Measurements from ENCODE around the gene FAM234A. TPM values are rescaled to one million over a fixed set of nuclear protein-coding genes. Genes with fewer than 3 reads are reported as not detected.

The FAM234A gene
- total and polyA plus RNA-seq, 2 donors (not counting 3 experiments of a cell fraction or from before 2014, with no cell fraction given) = 70.4 to 89.4 TPM

GRCh38 chr16:194516-194915 is 40.1 kb upstream of the FAM234A start:
- no peaks in the 10 kb centered on the region for H3K9me1 ChIP-seq (replicated peaks; ENCODE audit: control insufficient read depth, extremely low read depth, insufficient read depth, low read length)
- H2AFZ ChIP-seq (ENCODE audit: low read depth, low read length) = no peak overlapping the region
- H3K4me1 ChIP-seq (ENCODE audit: control insufficient read depth, extremely low read depth, insufficient read depth, low read length) = no peaks in the 10 kb centered on the region
- FAIRE-seq (no peak), DNase-seq (ENCODE audit: low read depth, low spot score) (no peak)
- ChIA-PET POLR2A (no interaction called here), CTCF (no interaction called here)
- H3K36me3 ChIP-seq (ENCODE audit: control insufficient read depth in 2 of 2, extremely low read depth in 1 of 2, insufficient read depth in 2 of 2, low read length in 2 of 2) = peaks cover 22 to 53% of the 10 kb centered on the region in 2 experiments
- TF ChIP-seq GATA2 (IDR thresholded peaks at IDR 0.05; ENCODE audit: insufficient read depth, insufficient read length, low read depth, low read length) = no peak
- no peak for TF ChIP-seq FOS (IDR thresholded peaks at IDR 0.05; ENCODE audit: borderline replicate concordance, insufficient read depth, low read length)
- TF ChIP-seq MAX (IDR thresholded peaks at IDR 0.05; ENCODE audit: insufficient read depth, insufficient read length) = no peak
- TF ChIP-seq JUN (IDR thresholded peaks at IDR 0.05; ENCODE audit: borderline replicate concordance, insufficient read depth, insufficient read length, low read depth) = no peak
- TF ChIP-seq EZH2 (IDR thresholded peaks at IDR 0.05; ENCODE audit: borderline replicate concordance, low read depth, low read length, severe bottlenecking) = no peak
- no peak for TF ChIP-seq MYC (IDR thresholded peaks at IDR 0.05; ENCODE audit: low read depth, low read length)
- H3K79me2 ChIP-seq (ENCODE audit: control insufficient read depth, insufficient read depth, low read length) = no peaks in the 10 kb centered on the region
- H3K4me2 ChIP-seq (ENCODE audit: insufficient read depth, low read length) = no peak overlapping the region
- H3K4me3 ChIP-seq (replicated peaks in 1 of 3; ENCODE audit: insufficient read depth in 1 of 3, low read depth in 1 of 3, low read length in 3 of 3) = no peak overlapping the region
- no peaks in the 10 kb centered on the region for H4K20me1 ChIP-seq (replicated peaks; ENCODE audit: control insufficient read depth, extremely low read depth, insufficient read depth, low read length)
- BruUV-seq (replicated peaks) = no TSS peak
- H3K27me3 ChIP-seq (ENCODE audit: control insufficient read depth in 2 of 2, insufficient read depth in 2 of 2, low read length in 2 of 2) = no peaks in the 10 kb centered on the region
- dilution Hi-C loops (cut with MboI; ENCODE audit: extremely low pct_ligation_motif_present, low sequenced_read_pairs) (no loop called here), intact Hi-C loops (cut with micrococcal nuclease) (no loop called here)
- no peak overlapping the region for H3K27ac ChIP-seq (ENCODE audit: insufficient read depth, low read depth, low read length)
- no peak overlapping the region for H3K9ac ChIP-seq (replicated peaks; ENCODE audit: extremely low read depth, insufficient read depth, low read length)
- no peaks in the 10 kb centered on the region for H3K9me3 ChIP-seq (replicated peaks; ENCODE audit: control insufficient read depth, insufficient read depth, low read length)

- H3K27me3 ChIP-seq (ENCODE audit: control insufficient read depth in 2 of 2, insufficient read depth in 2 of 2, low read length in 2 of 2) = no peaks in the 10 kb centered on the region
- dilution Hi-C loops (cut with MboI; ENCODE audit: extremely low pct_ligation_motif_present, low sequenced_read_pairs) (no loop called here), intact Hi-C loops (cut with micrococcal nuclease) (no loop called here)
- FAIRE-seq = no peak
- no TSS peak for BruUV-seq (replicated peaks)
- no peaks in the 10 kb centered on the region for H3K9me3 ChIP-seq (replicated peaks; ENCODE audit: control insufficient read depth, insufficient read depth, low read length)
- TF ChIP-seq GATA2 (IDR thresholded peaks at IDR 0.05; ENCODE audit: insufficient read depth, insufficient read length, low read depth, low read length) (no peak), JUN (IDR thresholded peaks at IDR 0.05; ENCODE audit: borderline replicate concordance, insufficient read depth, insufficient read length, low read depth) (no peak), CTCF (IDR thresholded peaks at IDR 0.05; ENCODE audit: extremely low read depth in 1 of 2, insufficient read depth in 1 of 2, low read depth in 1 of 2, low read length in 2 of 2) (no peak)
- DNase-seq (ENCODE audit: low read depth, low spot score) = no peak
- POLR2A ChIA-PET = no interaction called here
- H4K20me1 ChIP-seq (replicated peaks; ENCODE audit: control insufficient read depth, extremely low read depth, insufficient read depth, low read length) = no peaks in the 10 kb centered on the region
- no peak overlapping the region for H2AFZ ChIP-seq (ENCODE audit: low read depth, low read length)
- H3K9me1 ChIP-seq (replicated peaks; ENCODE audit: control insufficient read depth, extremely low read depth, insufficient read depth, low read length) = no peaks in the 10 kb centered on the region
- no peak overlapping the region for H3K27ac ChIP-seq (ENCODE audit: insufficient read depth, low read depth, low read length)
- H3K4me2 ChIP-seq (ENCODE audit: insufficient read depth, low read length) = no peak overlapping the region
- peaks cover 14 to 30% of the 10 kb centered on the region in 2 experiments for H3K36me3 ChIP-seq (ENCODE audit: control insufficient read depth in 2 of 2, extremely low read depth in 1 of 2, insufficient read depth in 2 of 2, low read length in 2 of 2)
- no peak overlapping the region for H3K4me3 ChIP-seq (replicated peaks in 1 of 3; ENCODE audit: insufficient read depth in 1 of 3, low read depth in 1 of 3, low read length in 3 of 3)
- H3K4me1 ChIP-seq (ENCODE audit: control insufficient read depth, extremely low read depth, insufficient read depth, low read length) = no peaks in the 10 kb centered on the region
- peaks cover 2% of the 10 kb centered on the region for H3K79me2 ChIP-seq (ENCODE audit: control insufficient read depth, insufficient read depth, low read length)
- CTCF ChIA-PET = no interaction called here
- H3K9ac ChIP-seq (replicated peaks; ENCODE audit: extremely low read depth, insufficient read depth, low read length) = no peak overlapping the region
Observed at GRCh38 chr16:200388-200787, 34.2 kb upstream of the FAM234A start.

Data from endothelial cell of umbilical vein (primary cell).